LNCaP clone FGC (cell line): ENCODE results near the gene COBL.
A peak's percentile ranks its signal among the peaks of the same experiment; 100 is the strongest.

Experiments used
- DNase-seq: peaks from one replicate; pipeline ENCODE4 v3.0.0-alpha.2; 2011; ENCODE audit warnings: low read depth
- H3K4me3 ChIP-seq: 2 replicates; pipeline ENCODE4 v1.5.1; 2011; ENCODE audit warnings: mild to moderate bottlenecking, low read depth, low read length, control low read depth
- CTCF ChIP-seq: IDR thresholded peaks from 2 replicates; pipeline ENCODE4 v1.5.1; 2012; ENCODE audit warnings: mild to moderate bottlenecking; ENCODE audit not compliant: control insufficient read depth, insufficient read depth; ENCODE audit errors: extremely low read depth

The COBL gene

GRCh38 chr7:51082096-51082840 is 234.3 kb downstream of the COBL start:
- DNase-seq, result no peak
- no peak for TF ChIP-seq CTCF
- no peak overlapping the region for H3K4me3 ChIP-seq

- no peak overlapping the region for H3K4me3 ChIP-seq
- DNase-seq, result no peak
- TF ChIP-seq CTCF, result no peak
Measured at GRCh38 chr7:51081270-51081890, 235.2 kb downstream of the COBL start.

- no peak for DNase-seq
- TF ChIP-seq CTCF, result no peak
- no peak overlapping the region for H3K4me3 ChIP-seq
Measured at GRCh38 chr7:51080622-51081269, 235.9 kb downstream of the COBL start.

GRCh38 chr7:51080216-51080615 is 236.4 kb downstream of the COBL start:
- DNase-seq, result no peak
- no peak for TF ChIP-seq CTCF

GRCh38 chr7:51079494-51079893 is 237.1 kb downstream of the COBL start:
- peak; percentile 26 for TF ChIP-seq CTCF
- no peak overlapping the region for H3K4me3 ChIP-seq
- DNase-seq, result no peak

More at GRCh38 chr7:51080216-51080615, 236.4 kb downstream of the COBL start:
- no peak overlapping the region for H3K4me3 ChIP-seq

GRCh38 chr7:51078653-51079052 is 238.0 kb downstream of the COBL start:
- no peak for TF ChIP-seq CTCF
- H3K4me3 ChIP-seq, result no peak overlapping the region
- DNase-seq, result no peak
